ENCODE data around the gene SLC4A2.

The SLC4A2 gene

DNA sequence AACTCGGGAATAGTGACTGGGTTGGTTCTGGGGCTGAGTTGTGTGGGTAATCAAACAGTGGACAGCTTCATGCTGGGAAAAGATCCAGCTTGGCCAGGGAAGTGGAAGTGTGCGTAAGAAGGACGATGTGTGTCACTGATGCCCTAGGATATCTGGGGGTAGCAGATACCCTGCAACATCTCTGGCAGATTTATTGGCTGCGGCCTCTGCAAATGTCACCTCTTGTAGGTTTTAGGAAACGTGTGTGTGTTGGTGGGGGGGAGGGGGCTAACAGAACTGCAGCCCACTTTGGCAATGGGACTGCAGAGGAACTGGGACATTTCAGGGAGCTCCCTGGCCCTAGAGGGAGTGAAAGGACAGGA is 25.9 kb downstream of the SLC4A2 start:
- no peak overlapping the region; the same call in 1 of the 2 replicates for H3K4me3 ChIP-seq (ENCODE audit: control insufficient read depth, low read depth, low read length)
- TF ChIP-seq, protein P1, sequence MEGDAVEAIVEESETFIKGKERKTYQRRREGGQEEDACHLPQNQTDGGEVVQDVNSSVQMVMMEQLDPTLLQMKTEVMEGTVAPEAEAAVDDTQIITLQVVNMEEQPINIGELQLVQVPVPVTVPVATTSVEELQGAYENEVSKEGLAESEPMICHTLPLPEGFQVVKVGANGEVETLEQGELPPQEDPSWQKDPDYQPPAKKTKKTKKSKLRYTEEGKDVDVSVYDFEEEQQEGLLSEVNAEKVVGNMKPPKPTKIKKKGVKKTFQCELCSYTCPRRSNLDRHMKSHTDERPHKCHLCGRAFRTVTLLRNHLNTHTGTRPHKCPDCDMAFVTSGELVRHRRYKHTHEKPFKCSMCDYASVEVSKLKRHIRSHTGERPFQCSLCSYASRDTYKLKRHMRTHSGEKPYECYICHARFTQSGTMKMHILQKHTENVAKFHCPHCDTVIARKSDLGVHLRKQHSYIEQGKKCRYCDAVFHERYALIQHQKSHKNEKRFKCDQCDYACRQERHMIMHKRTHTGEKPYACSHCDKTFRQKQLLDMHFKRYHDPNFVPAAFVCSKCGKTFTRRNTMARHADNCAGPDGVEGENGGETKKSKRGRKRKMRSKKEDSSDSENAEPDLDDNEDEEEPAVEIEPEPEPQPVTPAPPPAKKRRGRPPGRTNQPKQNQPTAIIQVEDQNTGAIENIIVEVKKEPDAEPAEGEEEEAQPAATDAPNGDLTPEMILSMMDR (IDR thresholded peaks at IDR 0.05; ENCODE audit: control insufficient read depth, insufficient read depth, low read depth, low read length, missing control alignments) = no peak
- DNase-seq (ENCODE audit: low read depth) = no peak

DNA sequence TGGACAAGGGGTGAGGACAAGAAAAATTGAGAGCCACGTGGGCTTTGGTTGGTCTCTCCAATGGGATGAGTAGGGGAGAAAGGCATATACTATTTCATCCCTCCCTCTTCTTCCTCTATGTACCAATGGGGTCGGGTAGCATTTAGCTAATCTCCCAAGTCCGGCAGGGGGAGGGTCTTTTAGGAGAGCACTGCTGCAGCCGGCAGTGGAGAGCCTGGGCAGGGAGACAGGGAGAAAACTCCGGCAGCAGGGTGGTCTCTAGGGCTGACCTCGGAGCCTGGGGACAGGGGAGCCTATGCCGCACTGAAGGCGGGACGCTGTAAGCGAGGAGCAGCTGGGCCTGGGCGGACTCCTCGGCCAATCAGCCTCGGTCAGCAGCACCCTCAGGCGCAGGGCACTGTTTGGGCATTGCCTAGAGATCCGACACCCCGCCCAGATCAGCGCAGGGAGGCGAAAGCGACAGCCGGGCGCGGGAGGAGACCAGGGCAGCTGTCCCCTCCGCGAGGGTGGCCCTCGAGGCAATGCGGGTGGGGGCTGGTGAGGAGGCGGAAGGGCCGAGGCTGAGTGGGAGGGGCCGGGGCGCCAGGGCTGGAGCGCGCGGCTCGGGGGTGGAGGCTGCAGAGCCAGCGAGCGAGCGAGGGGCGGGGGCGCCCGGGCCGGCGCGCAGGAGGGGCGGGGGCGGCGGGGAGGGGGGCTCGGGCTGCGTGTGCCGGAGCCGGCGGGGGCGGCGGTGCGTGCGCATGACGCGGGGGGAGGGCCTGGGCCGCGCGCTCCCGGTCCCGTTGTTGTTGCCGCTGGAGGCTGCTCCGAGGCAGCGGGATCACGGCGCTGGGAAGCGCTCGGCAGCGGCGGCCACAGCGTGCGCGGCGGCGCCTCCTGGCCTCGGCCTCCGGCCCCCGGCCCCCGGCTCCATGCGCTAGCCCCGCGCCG is 26.6 kb downstream of the SLC4A2 start, which contains the start of gene AGAP3:
TSS of gene AGAP3 (plus strand) at position 785 of the 930 bp plus-strand sequence. CDS start 267 bp downstream, outside the sequence.
- peak within 1 kb of the TSS; percentile 91 for H3K4me3 ChIP-seq (ENCODE audit: control insufficient read depth, low read depth, low read length)
- TF ChIP-seq, protein P1 (IDR thresholded peaks at IDR 0.05; ENCODE audit: control insufficient read depth, insufficient read depth, low read depth, low read length, missing control alignments) = no peak
- no peak for DNase-seq (ENCODE audit: low read depth)

DNA sequence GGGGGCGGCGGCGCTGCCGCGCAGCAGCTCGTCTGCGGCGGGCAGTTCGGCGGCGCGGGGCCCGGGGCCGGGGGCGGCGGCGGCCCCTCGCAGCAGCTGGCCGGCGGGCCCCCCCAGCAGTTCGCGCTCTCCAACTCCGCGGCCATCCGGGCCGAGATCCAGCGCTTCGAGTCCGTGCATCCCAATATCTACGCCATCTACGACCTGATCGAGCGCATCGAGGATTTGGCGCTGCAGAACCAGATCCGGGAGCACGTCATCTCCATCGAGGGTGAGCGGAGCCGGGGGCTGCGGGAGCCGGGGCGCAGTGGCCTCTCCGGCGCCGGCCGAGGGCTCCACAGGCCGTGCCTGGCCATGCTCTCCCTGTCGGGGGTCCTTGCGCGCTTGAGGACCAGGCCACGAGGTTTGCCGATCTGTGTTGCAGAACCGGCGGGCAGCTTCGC is 27.4 kb downstream of the SLC4A2 start:
- TF ChIP-seq, protein P1 (IDR thresholded peaks at IDR 0.05; ENCODE audit: control insufficient read depth, insufficient read depth, low read depth, low read length, missing control alignments) = no peak
- H3K4me3 ChIP-seq (ENCODE audit: control insufficient read depth, low read depth, low read length) = peak overlapping the region; percentile 91
- no peak for DNase-seq (ENCODE audit: low read depth)

DNA sequence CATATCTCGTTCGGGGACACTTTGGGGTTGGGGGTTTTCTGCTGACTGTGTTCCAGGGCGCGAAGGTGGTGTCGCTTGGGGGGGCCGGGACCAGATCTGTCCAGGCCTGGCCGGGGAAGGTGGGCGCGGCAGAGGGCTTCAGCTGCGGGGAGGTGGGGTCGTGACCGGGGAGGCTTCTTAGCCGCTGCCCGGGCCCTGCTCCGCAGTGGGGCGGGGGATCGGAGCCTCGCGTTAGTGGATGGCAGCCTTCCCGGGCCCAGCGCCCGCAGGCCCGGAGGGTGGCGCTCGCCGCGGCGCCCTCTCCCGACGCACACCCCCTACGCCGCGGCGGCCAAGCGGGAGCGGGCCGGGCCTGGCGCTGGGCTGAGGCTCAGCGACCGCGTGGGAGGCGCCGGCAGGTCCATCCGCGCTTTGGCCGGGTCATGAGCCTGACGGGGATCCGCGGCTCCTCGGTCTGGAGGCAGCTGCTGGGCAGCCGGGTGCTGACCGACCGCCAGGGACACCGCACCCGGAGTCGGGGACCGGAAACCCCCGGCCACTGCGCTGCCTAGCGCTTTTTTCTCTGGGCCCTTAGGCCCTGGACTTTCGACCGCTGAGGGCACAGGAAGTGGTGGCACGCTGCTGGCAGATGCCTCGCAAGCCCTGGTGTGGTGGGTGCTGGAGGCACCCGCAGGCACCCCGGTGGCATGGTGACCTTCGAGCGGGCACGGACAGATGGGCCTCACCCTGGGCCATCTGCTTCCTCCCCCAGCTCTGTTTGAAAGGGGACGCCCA is 28.0 kb downstream of the SLC4A2 start:
- TF ChIP-seq, protein P1 (IDR thresholded peaks at IDR 0.05; ENCODE audit: control insufficient read depth, insufficient read depth, low read depth, low read length, missing control alignments) = no peak
- peak overlapping the region; percentile 91 for H3K4me3 ChIP-seq (ENCODE audit: control insufficient read depth, low read depth, low read length)
- no peak for DNase-seq (ENCODE audit: low read depth)

DNA sequence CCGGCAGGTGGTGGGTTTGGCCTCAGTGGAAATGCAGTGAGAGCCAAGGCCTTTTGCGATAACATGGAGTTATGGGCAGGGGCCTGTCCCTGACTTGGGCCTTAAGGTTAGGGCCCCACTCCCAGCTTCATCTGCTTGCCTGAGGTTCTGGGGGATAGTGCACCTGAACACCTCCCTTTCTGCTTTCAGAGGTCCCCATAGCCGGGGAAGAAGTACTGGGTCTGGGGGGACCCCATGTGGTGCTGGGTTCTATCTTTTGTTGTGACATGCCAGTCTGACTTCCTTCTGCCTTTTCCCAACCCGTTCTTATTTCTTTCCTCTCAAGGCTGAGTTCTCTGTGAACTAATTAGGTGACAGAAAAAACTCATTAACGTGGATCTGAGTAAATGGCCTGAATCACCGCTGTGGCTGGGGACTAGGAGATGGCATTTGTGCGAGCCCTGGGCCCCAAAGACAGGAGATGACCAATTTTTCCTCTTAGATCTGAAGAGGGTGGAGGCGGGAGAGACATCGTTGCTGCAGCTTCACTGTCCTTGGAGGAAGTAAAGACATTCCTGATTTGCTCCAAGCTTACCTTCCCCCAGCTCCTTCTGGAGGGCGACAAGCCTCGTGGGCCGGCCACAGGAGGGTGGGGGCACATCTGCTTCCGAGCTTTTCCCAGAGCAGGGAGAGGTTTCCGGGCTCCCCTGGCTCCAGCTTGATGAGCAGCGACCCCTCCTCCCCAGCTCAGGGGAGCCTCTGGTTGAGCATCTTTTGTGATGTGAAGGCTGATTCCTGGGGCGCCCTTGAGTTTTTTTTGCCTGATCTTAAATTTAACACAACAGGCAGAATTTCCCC is 28.8 kb downstream of the SLC4A2 start:
- peak overlapping the region; percentile 91 for H3K4me3 ChIP-seq (ENCODE audit: control insufficient read depth, low read depth, low read length)
- DNase-seq (ENCODE audit: low read depth) = no peak
- TF ChIP-seq, protein P1 (IDR thresholded peaks at IDR 0.05; ENCODE audit: control insufficient read depth, insufficient read depth, low read depth, low read length, missing control alignments) = no peak

All from AG09309 (cell line).